HUES6 (cell line): Measurements from ENCODE around the gene GLCCI1.

Experiments
- H3K27ac ChIP-seq: 2 replicates; pipeline ENCODE4 v1.7.0; 2013; ENCODE audit warnings: low read depth, mild to moderate bottlenecking, low read length, inconsistent platforms
- H3K27me3 ChIP-seq: 2 replicates; pipeline ENCODE4 v1.6.1; 2013; ENCODE audit warnings: low read length; ENCODE audit not compliant: control insufficient read depth, insufficient read depth
- H3K36me3 ChIP-seq: 2 replicates; pipeline ENCODE4 v1.6.1; 2013; ENCODE audit warnings: low read length; ENCODE audit not compliant: control insufficient read depth, insufficient read depth
- H3K4me1 ChIP-seq: 2 replicates; pipeline ENCODE4 v1.6.1; 2013; ENCODE audit warnings: low read length; ENCODE audit not compliant: control insufficient read depth, insufficient read depth
- H3K4me3 ChIP-seq: 2 replicates; pipeline ENCODE4 v1.5.1; 2013; ENCODE audit warnings: low read depth, low read length
- H3K9ac ChIP-seq: one replicate; pipeline ENCODE4 v1.6.1; 2013; ENCODE audit warnings: mild to moderate bottlenecking, low read length
- H3K9me3 ChIP-seq: 2 replicates; pipeline ENCODE4 v1.6.1; 2013; ENCODE audit warnings: low read depth, low read length; ENCODE audit not compliant: control insufficient read depth, insufficient read depth

GLCCI1 gene

DNA sequence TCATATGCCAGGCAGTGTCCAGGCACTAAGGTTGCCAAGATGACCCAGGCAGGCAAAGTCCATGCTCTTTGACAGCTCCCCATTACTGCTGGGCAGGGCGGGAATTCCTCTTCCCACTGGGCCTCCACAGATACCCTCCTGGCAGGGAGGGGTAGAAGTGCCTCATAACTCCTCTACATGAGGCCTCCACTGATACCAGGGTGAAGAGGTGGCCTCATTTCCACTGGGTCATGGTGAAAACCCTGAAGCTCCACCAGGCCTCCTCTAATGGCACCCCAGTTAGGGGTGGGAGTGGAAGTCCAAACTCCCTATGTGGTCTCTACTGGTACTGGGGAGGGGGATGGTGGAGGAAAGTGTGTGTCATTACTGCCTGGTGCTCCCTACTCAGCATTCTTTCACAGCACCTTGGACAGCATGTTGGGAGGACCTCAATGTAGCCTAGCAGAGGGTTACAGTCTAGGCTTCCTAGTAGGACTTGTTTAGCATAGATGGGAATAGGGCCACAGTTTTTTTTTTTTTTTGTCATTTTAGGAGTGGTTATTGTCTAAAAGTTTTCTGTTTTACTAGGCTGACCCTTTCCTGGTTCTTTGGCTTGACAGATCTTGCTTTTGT is 34.6 kb upstream of the GLCCI1 start:
- Histone ChIP-seq H3K27ac (no peak overlapping the region), H3K27me3 (no peaks in the 10 kb centered on the region), H3K36me3 (no peaks in the 10 kb centered on the region), H3K9ac (no peak overlapping the region), H3K4me3 (no peak overlapping the region), H3K9me3 (no peaks in the 10 kb centered on the region), H3K4me1 (peaks cover 8% of the 10 kb centered on the region)

DNA sequence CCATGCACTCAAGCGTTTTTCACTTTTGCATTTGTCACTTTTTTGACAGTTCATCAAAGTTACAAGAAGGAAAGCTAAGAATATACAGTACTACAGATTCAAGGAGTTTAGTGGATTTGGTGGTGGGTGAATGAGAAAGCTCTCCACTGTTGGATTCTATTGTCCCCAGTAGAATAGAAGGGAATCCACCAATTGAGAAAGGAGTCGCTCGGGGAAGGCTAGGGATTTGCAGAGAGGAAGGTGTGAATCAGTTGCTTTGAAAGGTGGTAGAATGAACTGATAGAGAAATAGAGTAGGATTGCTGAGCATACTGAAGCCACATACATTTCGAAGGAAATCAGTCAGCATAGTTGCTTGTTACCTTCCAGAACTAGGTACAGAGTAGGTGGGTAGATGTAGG is 33.7 kb upstream of the GLCCI1 start:
- Histone ChIP-seq H3K27me3 (no peaks in the 10 kb centered on the region), H3K4me3 (no peak overlapping the region), H3K4me1 (peaks cover 8% of the 10 kb centered on the region), H3K27ac (no peak overlapping the region), H3K9me3 (no peaks in the 10 kb centered on the region), H3K36me3 (no peaks in the 10 kb centered on the region), H3K9ac (no peak overlapping the region)

DNA sequence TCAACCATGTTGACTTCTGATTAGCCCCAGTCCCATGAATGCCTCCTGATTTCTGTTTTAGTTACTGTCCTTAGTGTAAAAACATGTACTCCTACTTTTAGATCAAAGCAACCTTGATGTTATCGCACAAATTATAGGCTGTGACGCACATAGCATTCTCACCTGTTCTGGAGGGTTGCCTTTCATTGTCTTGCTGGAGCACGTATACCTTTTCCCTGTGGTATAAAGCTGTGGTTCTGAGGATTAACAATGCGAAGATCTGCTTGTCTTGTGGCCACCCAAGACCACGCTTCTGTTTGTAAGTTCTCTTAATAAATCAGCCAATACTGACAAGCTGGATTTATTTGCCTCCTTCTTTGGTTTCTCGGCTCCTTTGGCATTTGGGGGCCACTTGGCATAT is 30.1 kb upstream of the GLCCI1 start:
- no peaks in the 10 kb centered on the region for H3K27me3 ChIP-seq
- no peak overlapping the region for H3K4me3 ChIP-seq
- H3K9ac ChIP-seq: no peak overlapping the region
- H3K4me1 ChIP-seq: peaks cover 8% of the 10 kb centered on the region
- no peaks in the 10 kb centered on the region for H3K9me3 ChIP-seq
- no peaks in the 10 kb centered on the region for H3K36me3 ChIP-seq
- no peak overlapping the region for H3K27ac ChIP-seq

DNA sequence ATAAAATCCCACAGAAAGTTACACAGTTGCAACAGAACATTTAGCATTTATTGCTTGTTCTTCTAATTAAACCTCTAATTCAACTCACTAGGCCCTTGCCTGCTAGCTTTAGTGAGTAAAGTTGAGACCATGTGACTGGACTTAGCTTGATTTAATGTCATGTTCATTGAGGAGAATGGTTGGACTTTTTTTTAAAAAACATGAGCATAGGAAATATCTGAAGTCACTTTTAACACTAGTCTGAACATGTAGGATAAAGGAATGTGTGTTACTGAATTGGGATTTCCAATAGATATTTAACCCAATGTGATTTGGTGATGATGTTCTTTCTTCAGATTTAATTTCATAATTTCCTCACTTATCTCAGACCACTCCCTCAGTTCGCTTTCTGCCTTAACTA is 24.6 kb upstream of the GLCCI1 start:
- Histone ChIP-seq H3K4me3 (no peak overlapping the region), H3K4me1 (peaks cover 9% of the 10 kb centered on the region), H3K9me3 (no peaks in the 10 kb centered on the region), H3K27me3 (no peaks in the 10 kb centered on the region), H3K9ac (no peak overlapping the region), H3K27ac (no peak overlapping the region), H3K36me3 (no peaks in the 10 kb centered on the region)

DNA sequence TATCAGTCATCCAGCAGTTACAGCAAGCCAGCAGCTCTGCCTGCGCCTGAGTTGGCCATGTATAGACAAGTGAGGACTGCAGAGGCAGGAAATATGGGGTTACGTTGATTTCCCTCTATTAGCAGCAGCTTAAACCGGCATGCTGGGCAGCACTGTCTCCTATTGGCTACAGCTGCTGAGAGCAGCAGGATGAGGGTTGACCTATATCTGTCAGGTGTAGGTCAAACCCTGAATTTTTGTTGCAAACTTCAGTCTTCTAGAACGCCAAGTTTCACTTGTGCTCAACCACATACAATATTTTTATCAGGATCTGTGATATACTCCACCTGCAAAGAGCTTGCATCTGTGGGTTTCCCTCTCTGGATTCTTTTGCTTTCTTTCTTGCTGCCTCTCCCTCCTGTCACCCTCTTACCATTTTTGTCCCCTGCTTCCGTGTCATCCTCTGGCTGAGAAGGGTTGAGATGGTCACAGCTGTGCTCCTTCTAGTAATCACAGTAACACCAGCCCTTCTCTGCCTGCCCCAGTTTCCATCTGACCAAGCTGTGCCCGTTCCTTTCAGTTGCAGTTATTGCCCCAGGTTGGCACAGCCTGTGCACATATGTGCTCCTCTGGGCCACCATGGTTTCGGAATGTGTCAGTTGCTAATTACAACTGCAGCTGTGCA is 23.8 kb upstream of the GLCCI1 start:
- Histone ChIP-seq H3K4me1 (peaks cover 9% of the 10 kb centered on the region), H3K9me3 (no peaks in the 10 kb centered on the region), H3K36me3 (no peaks in the 10 kb centered on the region), H3K27me3 (no peaks in the 10 kb centered on the region), H3K27ac (no peak overlapping the region), H3K4me3 (no peak overlapping the region), H3K9ac (no peak overlapping the region)

DNA sequence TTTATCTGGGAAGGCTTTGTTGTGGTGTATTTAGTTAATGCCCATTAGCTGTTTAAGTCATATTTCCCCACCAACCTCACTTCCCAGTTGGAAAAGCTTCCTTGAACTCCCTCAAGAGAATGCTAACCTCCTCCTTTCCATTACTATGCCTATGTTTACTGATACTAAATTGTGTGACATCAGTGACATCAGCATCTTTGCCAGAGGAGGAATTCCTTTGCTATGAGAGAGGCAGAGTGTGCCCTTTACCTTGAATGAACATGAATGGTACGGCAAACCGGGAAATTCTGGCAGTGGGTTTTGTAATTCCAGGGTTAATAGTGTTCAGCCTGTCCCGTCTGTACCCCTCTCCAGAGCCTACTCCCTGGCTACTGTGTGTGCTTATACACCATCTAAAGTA is 22.1 kb upstream of the GLCCI1 start:
- H3K9ac ChIP-seq: no peak overlapping the region
- no peak overlapping the region for H3K4me3 ChIP-seq
- H3K4me1 ChIP-seq: peaks cover 9% of the 10 kb centered on the region
- 0 out of 2 replicates have a peak, but pooled peaks cover 2% of the 10 kb centered on the region for H3K9me3 ChIP-seq
- H3K27me3 ChIP-seq: no peaks in the 10 kb centered on the region
- H3K27ac ChIP-seq: no peak overlapping the region
- H3K36me3 ChIP-seq: no peaks in the 10 kb centered on the region

DNA sequence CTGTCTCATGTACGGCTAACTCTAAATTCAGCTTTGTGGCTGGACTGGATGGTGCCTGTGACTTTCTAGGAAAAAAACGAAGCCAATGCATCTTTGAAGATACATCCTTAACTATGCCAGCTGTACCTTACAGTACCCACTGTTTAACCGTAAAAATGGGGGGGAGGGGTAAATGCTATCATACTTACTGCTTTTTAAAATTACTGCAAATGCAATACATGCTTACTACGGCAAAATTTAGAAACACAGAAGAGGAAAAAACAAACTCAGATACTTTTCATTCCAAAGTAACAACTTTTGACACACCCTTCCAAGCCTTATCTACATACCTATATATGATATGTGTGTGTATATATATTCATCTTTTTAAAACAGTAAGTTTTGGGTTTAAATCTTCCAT is 20.4 kb upstream of the GLCCI1 start:
- no peaks in the 10 kb centered on the region for H3K27me3 ChIP-seq
- H3K9ac ChIP-seq: no peak overlapping the region
- H3K27ac ChIP-seq: no peak overlapping the region
- H3K4me1 ChIP-seq: peaks cover 9% of the 10 kb centered on the region
- no peaks in the 10 kb centered on the region for H3K36me3 ChIP-seq
- H3K9me3 ChIP-seq: 0 out of 2 replicates have a peak, but pooled peaks cover 3% of the 10 kb centered on the region
- H3K4me3 ChIP-seq: no peak overlapping the region

DNA sequence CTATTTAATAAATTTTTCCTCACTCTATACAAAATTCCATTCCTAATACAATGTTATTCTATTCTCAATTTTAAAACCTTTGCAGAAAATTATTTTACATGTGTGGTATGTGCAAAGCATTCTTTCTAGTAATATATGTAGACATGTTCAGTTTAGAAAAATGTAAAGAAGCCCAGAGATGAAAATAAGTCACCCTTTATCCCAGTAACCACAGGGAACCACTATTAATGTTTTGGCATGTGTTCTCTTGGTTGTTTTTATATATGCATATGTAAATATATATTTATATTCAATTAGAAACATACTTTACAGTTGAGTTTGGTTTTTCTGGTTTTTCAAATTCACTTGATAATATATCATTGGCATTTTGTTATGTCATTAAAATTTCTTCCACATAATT is 14.8 kb upstream of the GLCCI1 start:
- H3K36me3 ChIP-seq: no peaks in the 10 kb centered on the region
- no peak overlapping the region for H3K4me3 ChIP-seq
- H3K27me3 ChIP-seq: no peaks in the 10 kb centered on the region
- peaks cover 13% of the 10 kb centered on the region; the same call in 1 of the 2 replicates for H3K4me1 ChIP-seq
- H3K9ac ChIP-seq: no peak overlapping the region
- H3K9me3 ChIP-seq: 0 out of 2 replicates have a peak, but pooled peaks cover 3% of the 10 kb centered on the region
- H3K27ac ChIP-seq: no peak overlapping the region

DNA sequence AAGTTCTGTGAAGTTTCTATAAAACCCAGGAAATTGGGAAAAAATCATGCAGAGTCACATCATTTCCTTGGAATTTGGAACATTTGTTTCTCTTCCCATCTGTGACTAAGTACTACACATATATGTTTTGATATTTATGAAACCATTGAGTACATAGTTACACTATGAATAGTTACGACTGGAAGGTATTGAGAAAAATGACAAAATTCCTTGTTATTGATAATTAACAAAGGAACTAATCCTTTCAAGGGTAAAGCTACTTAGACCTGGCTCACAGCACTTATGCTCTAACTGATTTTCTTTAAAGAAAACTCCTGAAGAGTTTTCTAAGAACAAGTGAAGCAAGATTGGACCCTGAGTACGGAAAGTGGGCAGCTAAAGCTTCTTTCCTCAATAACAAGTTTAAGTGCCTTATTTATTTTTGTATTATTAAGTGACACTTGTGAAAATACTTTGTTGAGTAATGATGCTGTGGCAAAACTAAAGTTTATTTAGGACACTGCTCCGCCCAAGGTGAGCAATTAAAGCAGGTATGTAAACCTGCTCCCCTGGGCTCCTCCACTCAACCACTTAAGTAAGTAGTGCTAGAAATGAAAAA is 12.0 kb upstream of the GLCCI1 start:
- Histone ChIP-seq H3K4me3 (no peak overlapping the region), H3K9me3 (no peaks in the 10 kb centered on the region), H3K9ac (no peak overlapping the region), H3K36me3 (no peaks in the 10 kb centered on the region), H3K27me3 (no peaks in the 10 kb centered on the region), H3K27ac (no peak overlapping the region), H3K4me1 (peaks cover 13% of the 10 kb centered on the region; the same call in 1 of the 2 replicates)

DNA sequence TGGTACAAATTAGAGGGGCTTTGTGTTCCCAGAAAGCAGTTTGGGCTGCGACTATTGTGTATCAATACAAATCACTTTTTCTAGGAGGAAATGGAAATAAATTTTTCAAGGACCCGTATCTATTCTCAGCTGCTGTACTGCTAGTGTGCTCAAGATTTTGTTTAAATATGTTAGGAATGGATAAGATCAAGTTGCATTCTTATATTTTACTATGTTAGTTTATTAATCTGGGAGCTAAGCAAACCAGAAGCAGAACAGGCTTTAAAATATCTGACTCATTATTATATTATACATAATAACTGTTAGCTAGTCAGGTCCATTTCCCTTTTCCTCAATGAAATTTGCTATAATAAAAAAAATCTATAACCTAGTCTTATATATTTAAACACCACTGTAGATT is 11.1 kb upstream of the GLCCI1 start:
- no peak overlapping the region for H3K4me3 ChIP-seq
- no peak overlapping the region for H3K27ac ChIP-seq
- H3K36me3 ChIP-seq: no peaks in the 10 kb centered on the region
- H3K9me3 ChIP-seq: no peaks in the 10 kb centered on the region
- no peak overlapping the region for H3K9ac ChIP-seq
- H3K4me1 ChIP-seq: peaks cover 13% of the 10 kb centered on the region; the same call in 1 of the 2 replicates
- no peaks in the 10 kb centered on the region for H3K27me3 ChIP-seq

DNA sequence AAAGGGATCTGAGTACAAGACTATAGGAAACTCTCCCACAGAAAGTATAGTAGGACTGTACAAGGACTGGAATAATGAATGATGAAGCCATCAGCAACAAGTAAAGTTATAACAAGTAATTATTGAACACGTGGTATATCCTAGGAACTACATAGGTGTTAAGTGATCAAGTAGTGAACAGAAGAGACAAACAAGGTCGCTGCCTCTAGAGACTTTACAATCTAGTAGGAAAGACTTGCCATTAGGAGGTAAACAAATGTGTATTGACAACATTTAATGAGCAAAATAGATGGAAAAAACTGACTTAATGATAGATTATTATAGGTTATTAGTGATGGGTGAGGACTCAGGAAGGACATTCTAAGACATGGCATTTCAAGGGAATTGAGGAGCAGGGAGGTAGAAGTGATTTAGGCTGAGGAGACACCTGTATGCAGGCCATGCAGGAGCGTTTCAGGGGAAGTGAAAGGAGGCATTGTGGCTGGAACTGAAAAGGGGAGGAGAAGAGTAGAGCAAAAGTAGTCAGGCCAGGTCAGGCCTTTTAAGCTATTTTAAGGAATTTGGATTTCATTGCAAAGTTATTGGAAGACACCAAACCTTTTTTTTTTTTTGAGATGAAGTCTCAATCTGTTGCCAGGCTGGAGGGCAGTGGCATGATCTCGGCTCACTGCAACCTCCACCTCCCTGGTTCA is 8.5 kb upstream of the GLCCI1 start:
- Histone ChIP-seq H3K4me3 (no peak overlapping the region), H3K27me3 (no peaks in the 10 kb centered on the region), H3K4me1 (peaks cover 9% of the 10 kb centered on the region; the same call in 1 of the 2 replicates), H3K36me3 (no peaks in the 10 kb centered on the region), H3K27ac (no peak overlapping the region), H3K9me3 (no peaks in the 10 kb centered on the region), H3K9ac (no peak overlapping the region)
